ENCODE results near the gene FNDC1. TPM values are rescaled to one million over a fixed set of nuclear protein-coding genes. Genes with fewer than 3 reads are reported as not detected.

Gene FNDC1
- total RNA-seq, 1 donor from 2014 or later = 1.1 TPM

- DNase-seq = no peak
Measured at GRCh38 chr6:159161839-159162238, 7.4 kb upstream of the FNDC1 start.

DNA sequence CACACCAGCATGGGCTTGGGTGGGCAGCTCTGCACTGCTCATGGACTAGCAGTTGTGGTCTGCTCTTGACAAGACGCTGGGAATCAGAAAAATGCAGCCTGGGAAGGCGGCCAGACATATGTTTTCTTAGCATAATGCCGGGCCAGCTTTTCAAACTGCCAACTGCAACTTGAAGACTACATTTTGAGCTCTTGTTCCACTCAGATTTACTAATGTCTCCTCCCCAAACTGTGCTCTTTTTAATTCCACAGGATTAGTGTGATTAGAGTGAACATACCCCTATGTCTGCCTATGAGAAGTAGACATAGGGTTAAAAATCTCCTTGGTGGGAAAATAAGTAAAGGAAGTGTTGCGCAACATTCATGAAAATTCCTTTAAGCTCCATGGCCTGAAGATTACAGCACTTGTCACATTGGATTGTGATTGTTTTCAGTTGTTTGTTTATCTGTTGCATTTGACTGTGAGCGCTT, 5.3 kb upstream of the FNDC1 start:
- DNase-seq = no peak

GRCh38 chr6:159168536-159169192, 536 bp upstream of the FNDC1 start:
- no peak for DNase-seq

- DNase-seq = no peak
Measured at GRCh38 chr6:159169557-159170332, 545 bp downstream of the FNDC1 start.

DNA sequence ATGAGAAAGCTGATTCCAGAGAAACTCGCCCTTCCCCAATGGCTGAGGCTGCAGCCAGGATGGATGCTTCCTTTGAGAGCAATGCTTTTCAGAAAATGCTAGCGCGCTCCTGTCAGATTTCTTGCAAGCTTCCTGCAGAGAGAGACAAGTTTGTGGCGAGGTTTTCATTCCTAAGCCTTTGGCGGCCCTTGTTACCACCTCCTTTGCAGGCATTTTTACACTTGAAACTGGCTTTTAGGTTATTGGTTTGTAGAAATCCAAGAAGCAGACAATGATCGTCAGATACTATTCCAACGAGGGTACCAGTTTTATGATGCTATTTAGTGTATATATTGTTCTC, 1.1 kb downstream of the FNDC1 start:
- DNase-seq = no peak

DNA sequence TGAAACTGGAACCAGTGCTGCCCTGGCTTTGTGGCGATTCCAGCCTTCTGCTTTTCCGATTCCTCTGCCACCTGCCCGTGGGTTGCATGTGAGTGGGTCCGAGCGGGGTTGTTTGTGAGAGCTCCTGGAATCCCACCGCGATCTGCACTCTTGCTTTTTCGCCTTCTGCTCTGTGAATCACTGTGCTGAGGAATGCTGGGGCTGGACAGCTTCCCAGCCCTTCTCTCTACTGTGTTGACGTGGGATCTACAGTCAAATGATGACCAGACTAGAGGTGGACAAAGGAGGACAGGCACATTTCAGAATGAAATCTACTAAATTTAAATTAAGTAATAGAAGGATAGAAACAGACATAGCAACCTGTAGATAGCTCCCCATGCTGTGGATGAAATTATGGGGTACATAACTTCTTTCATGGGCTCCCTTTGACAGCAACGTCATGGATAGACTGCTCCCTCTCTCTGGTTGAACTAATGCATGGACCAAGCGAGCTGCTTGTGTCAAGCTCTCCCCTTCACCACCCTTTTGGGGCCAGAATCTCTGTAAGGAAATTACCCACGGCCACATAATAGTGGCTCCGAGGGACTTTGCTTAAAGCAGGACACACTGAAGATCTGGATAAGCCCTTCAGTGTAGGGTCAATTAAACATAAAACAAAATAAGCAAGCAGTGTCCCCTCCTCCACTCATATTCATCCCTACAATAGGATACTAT, 2.0 kb downstream of the FNDC1 start:
- DNase-seq = no peak

DNA sequence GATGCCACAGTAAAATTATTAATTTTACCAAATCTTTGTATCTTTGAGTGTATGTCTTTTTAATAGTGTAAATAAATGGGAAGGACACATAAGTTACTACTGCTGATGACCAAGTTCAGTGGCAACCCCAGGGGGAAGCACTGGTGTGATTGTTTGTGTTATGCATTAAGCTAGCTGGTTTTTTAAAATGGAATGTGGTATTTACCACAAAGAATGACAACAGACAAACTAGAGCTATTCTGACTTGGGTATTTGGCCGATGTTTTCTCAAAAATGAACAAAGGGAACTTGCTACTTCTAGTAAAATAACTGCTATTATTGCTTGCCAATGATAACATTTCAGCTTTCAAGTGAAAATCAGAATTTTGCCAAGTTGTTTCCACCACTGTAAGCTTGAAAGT, 2.9 kb downstream of the FNDC1 start:
- DNase-seq = no peak

- DNase-seq = peak; percentile 48
Measured at GRCh38 chr6:159174263-159174969, 5.2 kb downstream of the FNDC1 start.

GRCh38 chr6:159176913-159177312, 7.7 kb downstream of the FNDC1 start:
- DNase-seq = no peak

- DNase-seq = no peak
Measured at GRCh38 chr6:159178847-159179246, 9.6 kb downstream of the FNDC1 start.

DNA sequence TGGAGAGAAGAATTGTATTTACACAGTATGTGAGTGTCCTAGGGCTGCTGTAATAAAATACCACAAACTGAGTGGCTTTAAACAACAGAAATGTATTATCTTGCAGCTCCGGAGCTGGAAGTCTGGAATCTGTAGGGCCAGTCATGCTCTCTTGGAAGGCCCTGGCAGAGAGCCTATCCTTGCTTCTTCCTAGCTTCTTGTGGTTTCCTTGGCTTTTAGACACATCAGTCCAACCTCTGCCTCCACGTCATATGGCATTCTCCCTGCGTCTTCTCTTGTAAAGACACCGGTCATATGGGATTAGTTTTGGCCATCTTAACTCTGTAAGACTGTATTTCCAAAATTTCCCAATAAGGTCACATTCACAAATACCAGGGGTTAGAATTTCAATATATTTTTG, 10.8 kb downstream of the FNDC1 start:
- no peak for DNase-seq

DNA sequence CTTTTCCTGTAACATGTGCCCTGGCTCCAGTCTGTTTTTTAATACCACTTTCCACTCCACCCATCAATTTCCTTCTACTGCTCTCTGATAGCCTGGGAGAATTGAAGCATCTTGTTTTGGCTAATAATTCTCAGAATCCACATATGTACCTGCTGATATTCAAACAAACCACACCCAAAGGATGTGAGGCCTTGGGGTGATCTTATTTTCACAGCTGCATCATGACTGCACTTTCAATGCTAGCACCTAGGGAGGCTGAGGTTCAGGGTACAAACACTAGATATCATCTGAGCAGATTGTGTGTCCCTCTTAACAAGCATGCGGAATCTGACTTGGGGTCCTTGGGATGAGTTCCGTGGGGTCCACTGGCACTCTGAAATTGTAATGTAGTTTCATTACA, 12.7 kb downstream of the FNDC1 start:
- DNase-seq = no peak

- DNase-seq = no peak
Measured at GRCh38 chr6:159184559-159184958, 15.4 kb downstream of the FNDC1 start.

GRCh38 chr6:159190460-159190859, 21.3 kb downstream of the FNDC1 start:
- DNase-seq = no peak

DNA sequence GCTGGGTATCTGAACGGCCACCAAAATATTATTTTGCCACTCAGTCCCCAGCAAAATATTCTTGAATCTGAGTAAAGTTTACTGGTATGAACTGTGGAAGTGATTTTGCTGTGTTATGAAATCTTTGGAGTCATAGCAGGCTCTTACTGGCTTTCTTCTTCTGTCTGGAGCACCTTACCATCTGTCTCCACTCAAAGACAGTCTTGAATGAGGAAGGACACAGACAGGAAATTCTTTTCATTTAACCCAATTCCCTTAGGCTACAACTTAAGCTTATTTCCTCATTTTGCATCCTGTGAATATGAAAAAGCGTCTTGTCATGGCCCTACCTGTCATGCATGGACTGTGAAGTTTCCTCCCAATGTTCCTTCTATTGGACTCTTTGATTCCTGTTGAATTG, 24.7 kb downstream of the FNDC1 start:
- no peak for DNase-seq

DNA sequence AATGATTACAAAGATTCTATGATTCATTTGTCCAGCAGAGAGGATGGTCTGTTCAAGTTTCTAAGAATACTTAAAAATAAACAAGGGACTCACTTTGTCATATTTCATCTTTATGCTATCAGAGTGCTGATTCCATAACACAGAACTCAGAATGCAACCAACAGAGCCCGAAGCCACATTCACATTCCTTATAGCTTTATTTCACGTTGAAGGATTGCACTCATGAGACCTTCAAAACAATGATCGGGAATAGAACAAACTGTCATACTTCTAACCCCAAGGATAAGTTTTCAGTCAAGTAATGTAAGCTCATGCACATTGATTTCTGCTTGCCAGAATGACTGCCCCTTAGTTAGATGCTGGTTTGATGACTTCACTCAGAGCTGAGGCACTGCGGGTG, 25.2 kb downstream of the FNDC1 start:
- DNase-seq = no peak

GRCh38 chr6:159196430-159196975, 27.3 kb downstream of the FNDC1 start:
- DNase-seq = no peak

- DNase-seq = no peak
Measured at GRCh38 chr6:159197251-159197650, 28.1 kb downstream of the FNDC1 start.

DNA sequence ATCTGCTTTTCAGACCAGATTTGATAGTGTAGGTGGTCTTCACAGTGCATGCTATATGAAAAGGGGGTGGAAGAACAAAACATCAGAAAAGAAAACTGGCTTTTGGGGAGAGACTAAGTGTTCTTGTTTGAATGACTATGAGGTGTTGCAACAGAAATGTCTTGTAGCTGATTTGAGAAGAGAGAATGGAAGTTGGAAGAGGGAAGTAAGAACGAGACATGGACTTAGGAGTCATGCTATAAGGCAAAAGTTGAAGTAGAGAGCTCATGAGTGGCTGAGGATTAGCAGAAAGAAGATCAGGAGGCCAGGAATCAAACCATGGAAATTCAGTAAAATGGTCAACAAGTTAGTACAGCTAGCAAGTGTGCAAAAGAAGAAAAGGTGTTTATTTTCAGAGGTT, 32.1 kb downstream of the FNDC1 start:
- no peak for DNase-seq

GRCh38 chr6:159203304-159204005, 34.3 kb downstream of the FNDC1 start:
- no peak for DNase-seq

DNA sequence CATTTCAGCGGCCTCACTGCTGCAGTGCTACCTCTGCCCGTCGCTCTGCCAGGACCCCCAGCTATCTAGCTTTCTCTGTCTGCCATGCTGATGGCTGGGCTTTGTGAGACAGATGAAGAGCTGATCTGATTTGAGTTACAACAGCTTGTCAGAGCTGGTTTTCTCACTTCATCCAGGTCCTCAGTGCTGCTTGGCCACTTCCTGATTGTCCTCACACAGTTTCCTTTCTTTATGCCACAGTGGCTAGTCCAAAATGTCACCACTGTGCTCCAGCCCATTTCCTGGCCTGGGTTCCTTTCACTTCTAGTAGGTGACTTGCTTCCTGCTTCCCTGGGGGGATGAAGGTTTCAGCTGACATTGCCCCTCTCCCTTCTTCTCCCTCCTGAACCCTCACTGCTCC, 35.4 kb downstream of the FNDC1 start:
- no peak for DNase-seq

DNA sequence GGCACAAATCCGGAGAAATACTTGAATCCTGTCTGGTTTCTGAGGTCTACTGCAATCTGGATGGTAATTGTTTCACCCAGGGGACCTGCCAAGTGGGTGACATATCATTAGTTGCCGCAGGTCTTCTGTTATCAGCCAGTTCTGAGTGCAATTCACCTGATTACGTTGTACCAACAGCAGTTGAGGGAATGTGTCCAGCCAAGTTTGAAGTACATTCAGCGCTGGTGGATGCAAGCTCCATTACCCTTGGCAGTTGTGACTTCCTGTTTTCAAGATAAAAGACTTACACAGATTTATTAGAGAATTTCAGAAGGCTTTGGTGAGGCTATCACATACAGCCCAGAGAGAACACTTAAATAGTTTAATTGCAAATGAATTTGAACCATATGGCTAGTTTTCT, 42.8 kb downstream of the FNDC1 start:
- DNase-seq = no peak
